ENCODE data around the gene ARSG.

ARSG gene

DNA sequence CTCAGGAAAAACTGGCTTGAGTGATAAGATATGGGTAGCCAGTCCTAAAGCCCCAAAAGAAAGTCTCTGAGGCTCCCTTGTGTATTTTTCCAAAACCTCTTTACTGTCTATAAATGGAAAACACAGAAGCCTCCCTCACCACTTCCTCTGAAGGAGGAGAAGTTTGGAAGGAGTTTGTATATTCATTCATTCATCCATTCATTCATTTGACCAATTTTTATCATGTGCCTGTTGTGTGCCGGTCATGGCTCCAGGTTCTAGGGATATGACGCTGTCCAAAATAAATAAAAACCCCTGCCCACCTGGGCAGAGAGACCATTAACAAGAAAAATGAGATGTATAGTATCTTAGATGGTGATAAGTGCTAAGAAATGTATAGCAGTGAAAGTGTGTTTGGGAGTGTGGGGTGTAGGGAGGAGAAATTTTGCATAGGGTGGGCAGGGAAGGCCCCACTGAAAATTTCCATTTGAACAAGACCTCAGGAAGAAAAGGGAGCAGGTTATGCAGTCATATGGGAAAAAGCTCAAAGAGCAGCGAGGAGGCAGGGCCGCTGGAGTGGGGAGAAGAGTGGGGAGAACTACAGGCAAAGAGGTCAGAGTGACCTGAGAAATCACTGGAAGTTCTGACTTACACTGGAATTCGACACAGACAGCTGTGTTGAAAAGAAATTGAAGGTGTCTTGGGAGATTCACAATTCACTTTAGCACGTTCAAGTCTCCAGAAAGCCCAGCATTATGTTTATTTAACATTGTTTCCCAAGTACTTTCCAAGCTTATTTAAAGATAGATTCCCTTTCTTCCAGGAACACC is 172.1 kb downstream of the ARSG start:
- TF ChIP-seq MAX (IDR thresholded peaks at IDR 0.05; ENCODE audit: low read depth, low read length): no peak
- TF ChIP-seq POLR2A (IDR thresholded peaks at IDR 0.05; ENCODE audit: extremely low read depth, insufficient read length): no peak
- TF ChIP-seq MYC (IDR thresholded peaks at IDR 0.05; ENCODE audit: low read depth, low read length): no peak
- TF ChIP-seq CTCF (IDR thresholded peaks at IDR 0.05; ENCODE audit: low read depth, low read length): no peak
- no peak overlapping the region for H3K4me3 ChIP-seq (ENCODE audit: low read depth, low read length)
- DNase-seq (ENCODE audit: low read depth): no peak

- TF ChIP-seq MYC (IDR thresholded peaks at IDR 0.05; ENCODE audit: low read depth, low read length) (no peak), CTCF (IDR thresholded peaks at IDR 0.05; ENCODE audit: low read depth, low read length) (no peak), POLR2A (IDR thresholded peaks at IDR 0.05; ENCODE audit: extremely low read depth, insufficient read length) (no peak), MAX (IDR thresholded peaks at IDR 0.05; ENCODE audit: low read depth, low read length) (no peak)
Measured at GRCh38 chr17:68468334-68468733, 177.0 kb downstream of the ARSG start.

DNA sequence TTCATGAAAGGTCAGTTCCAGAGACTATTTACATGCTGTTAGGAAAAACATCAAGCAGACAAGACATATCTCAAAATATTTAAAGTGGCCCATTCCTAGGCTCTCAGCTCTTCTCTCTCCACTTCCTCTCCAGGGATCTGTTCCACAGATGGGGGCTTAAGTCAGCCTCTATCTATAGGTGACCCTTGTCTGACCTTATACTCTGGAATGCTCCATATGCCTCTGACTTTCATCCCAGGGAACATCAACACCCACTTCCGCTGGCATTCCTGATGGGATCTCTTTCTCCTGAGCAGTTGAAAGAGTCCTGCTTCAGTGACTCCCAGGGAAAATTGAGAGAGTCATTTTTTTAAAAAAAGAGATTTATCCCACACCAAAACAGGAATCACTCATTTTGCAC is 177.5 kb downstream of the ARSG start:
- TF ChIP-seq CTCF (IDR thresholded peaks at IDR 0.05; ENCODE audit: low read depth, low read length) (no peak), MAX (IDR thresholded peaks at IDR 0.05; ENCODE audit: low read depth, low read length) (no peak), POLR2A (IDR thresholded peaks at IDR 0.05; ENCODE audit: extremely low read depth, insufficient read length) (no peak), MYC (IDR thresholded peaks at IDR 0.05; ENCODE audit: low read depth, low read length) (no peak)
- DNase-seq (ENCODE audit: low read depth): no peak
- H3K4me3 ChIP-seq (ENCODE audit: low read depth, low read length): no peak overlapping the region

More at GRCh38 chr17:68468334-68468733, 177.0 kb downstream of the ARSG start:
- H3K4me3 ChIP-seq (ENCODE audit: low read depth, low read length): no peak overlapping the region
- DNase-seq (ENCODE audit: low read depth): no peak
